GM21360 (cell line): ENCODE data around the gene AP3B2.
"Not testable (repeated sequence)": the region's sequence is repeated elsewhere in the genome, so short reads cannot be mapped to it uniquely, and the experiment has no call there.

Source experiments
- ATAC-seq: cut with Tn5 transposase; IDR thresholded peaks from one replicate; pipeline ENCODE4 v1.9.1; 2021; ENCODE audit warnings: mild to moderate bottlenecking, moderate library complexity; ENCODE audit not compliant: unreplicated experiment

AP3B2 gene

DNA sequence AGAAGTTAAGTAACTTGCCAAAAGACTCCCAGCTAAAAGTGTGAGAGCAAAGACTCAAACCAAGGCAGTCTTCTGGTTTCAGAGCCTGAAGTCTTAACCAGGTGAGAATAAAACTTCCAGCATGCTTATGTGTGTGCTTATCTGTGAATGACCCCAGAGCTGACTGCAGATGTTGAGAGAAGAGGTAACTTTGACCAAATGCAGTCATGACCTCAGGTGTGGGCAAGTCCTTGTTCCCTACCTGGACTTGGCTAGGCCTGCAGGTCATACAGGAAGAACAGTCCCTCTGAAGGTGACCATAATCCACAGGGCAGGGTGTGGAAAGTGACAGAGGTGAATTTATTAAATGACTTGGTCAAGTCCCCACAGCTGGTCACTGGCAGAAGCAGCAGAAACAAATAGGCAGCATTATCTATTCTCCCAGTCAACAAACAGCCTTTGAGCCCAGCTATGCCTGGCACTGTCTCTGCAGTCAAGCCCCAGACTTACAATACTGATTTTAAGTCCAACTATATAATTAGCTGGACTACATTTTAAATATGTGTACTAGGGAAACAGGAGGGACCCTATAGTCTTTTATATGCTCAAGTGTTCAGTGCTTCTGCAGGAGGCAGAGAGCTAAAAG, 59.5 kb downstream of the AP3B2 start:
- no peak for ATAC-seq

GRCh38 chr15:82649226-82649999, 60.3 kb downstream of the AP3B2 start:
- no peak for ATAC-seq

DNA sequence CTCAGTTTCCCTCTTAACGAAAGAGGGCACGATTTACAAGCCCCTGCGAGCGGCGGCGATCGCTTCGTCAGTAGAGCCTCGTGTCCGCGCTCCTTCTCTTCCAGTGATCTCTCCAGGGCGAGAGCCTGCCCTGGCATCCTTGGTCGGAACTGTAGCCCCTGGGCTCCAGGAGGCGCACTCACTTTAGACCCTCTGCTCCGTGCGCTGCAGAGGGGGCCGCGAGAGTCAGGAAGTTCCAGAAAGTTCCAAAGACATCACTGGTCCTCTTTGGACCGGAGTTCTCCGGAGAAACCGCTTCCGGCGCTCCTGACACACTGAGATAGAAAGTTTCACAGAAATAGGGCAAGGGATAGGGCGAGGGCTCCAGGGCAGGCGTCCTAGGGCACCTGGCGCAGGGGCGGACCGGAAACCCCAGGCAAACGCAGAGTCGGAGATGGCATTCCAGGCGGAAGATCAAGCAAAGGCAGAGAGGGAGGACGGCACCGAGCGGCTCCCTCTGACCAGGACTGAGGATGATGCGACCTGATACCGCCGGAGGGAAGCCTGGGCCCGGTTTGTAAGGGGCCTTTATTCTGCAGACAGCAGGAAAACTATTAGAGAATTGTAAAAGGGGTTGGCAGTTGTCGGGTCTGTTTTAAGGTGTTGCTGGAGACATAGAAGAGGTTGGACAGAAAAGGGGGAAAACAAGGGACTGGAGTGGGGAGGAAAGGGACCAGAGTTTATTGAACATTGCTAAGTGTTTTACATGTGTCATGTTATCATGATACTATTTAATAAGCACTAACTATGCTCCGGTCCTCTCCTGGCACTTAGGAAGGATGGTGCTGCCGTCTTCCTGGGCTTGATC, 61.2 kb downstream of the AP3B2 start:
- no peak for ATAC-seq

DNA sequence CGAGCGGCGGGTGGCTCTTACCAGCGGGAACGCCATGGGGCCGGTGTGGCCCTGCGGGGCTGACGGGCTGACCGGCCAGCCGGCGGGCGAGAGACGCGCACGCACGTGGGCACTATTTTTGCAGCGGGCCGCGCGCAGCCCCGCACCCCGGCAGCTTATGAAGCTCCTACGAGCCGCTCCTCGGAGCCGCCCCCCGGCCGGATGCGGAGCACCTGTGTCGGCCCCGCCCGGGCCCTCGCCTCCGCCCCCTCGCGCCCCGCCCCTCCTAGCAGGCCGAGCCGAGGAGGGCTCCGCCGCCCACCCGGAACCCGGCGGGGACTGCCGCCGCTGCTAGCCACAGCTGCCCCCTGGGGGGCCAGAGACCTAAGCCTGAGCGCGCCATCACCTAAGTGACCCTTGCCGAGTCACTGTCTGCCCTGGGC, 61.8 kb downstream of the AP3B2 start:
- ATAC-seq: no peak

- ATAC-seq: no peak
Measured at GRCh38 chr15:82647045-82647834, 62.4 kb downstream of the AP3B2 start, which contains the start of gene CPEB1. TSS of gene CPEB1 (minus strand) at chr15:82647363. CDS start at chr15:82628459, 18,904 bp downstream.

GRCh38 chr15:82646250-82647044, 63.2 kb downstream of the AP3B2 start:
- ATAC-seq: no peak

DNA sequence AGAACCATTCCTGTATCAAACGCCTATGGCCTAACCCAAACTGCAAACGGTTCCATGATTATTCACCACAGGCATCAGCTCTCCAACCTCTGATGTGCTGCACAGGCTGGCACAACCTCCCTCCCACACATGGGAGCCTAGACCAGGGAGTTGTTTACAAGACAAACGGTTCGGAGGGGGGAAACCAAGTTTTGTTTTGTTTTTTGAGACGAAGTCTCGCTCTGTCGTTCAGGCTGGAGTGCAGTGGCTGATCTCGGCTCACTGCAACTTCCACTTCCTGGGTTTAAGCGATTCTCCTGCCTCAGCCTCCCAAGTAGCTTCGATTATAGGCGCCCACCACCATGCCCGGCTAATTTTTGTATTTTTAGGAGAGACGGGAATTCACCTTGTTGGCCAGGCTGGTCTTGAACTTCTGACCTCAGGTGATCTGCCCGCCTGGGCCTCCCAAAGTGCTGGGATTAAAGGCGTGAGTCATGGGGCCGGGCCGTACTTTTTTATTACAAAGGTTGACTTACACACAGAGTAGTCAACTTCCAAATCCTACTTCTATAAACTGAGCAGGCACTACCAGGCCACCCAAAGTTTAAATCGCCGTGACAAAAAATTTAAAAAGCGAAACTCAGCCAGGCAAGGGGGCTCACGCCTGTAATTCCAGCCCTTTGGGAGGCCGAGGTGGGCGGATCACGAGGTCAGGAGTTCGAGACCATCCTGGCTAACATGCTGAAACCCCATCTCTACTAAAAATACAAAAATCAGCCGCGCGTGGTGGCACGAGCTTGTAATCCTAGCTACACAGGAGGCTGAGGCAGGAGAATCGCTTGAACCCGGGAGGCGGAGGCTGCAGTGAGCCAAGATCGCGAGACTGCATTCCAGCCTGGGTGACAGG, 64.5 kb downstream of the AP3B2 start:
- ATAC-seq: not testable (repeated sequence)

GRCh38 chr15:82643992-82644391, 65.7 kb downstream of the AP3B2 start:
- ATAC-seq: no peak

- no peak for ATAC-seq
Measured at GRCh38 chr15:82642656-82643055, 67.0 kb downstream of the AP3B2 start.

DNA sequence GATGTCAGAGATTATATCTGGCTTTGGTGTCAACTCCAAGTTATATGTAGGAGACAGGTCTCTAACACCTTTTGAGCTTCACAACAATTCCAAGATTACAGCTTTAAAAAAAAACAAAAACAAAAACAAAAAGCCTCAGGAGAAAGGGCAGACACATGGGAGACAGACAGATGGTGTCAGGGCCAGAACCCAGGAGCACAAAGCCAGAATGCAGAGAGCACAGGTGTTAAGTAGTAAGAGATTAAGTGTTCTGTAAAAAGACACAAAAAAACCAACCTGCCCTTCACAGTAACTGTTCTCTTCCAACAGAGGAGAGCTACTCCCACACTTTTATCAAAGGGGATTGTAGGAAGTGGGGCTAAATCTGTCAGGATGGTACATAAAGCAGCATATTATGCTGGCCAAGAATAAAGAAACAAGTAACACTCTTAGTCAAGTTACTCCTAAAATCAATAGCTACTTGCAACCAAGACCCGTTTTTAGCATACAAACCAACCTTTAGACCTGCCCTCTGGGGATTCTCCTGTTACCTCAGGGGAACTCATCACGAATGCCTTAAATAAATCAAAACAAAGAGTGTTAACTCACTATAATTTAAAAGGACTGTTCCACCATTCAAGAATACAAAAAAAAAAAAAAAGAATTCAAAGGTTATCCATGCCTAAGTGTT, 68.4 kb downstream of the AP3B2 start:
- no peak for ATAC-seq

GRCh38 chr15:82640672-82641071, 69.0 kb downstream of the AP3B2 start:
- ATAC-seq: no peak

GRCh38 chr15:82635798-82636197, 73.9 kb downstream of the AP3B2 start:
- ATAC-seq: no peak

- ATAC-seq: no peak
Measured at GRCh38 chr15:82630033-82630432, 79.6 kb downstream of the AP3B2 start.

DNA sequence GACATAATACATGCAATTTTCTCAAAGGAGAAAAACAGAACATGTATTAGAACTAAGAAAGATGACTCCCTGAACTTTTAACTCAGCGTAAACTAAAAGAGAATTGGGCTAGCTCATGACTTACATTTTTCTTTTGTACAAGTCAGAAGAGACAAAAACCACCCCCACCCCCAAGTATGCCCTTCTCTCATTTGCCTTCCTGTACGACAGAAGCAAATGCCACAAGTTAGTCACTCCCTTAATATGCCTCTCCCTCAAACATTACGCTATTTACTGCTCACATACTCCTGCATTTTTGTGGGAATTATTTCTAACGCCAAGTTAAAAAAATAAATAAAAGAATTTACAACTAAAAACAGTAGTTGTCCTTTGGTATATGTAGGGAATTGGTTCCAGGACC, 84.5 kb downstream of the AP3B2 start:
- no peak for ATAC-seq

DNA sequence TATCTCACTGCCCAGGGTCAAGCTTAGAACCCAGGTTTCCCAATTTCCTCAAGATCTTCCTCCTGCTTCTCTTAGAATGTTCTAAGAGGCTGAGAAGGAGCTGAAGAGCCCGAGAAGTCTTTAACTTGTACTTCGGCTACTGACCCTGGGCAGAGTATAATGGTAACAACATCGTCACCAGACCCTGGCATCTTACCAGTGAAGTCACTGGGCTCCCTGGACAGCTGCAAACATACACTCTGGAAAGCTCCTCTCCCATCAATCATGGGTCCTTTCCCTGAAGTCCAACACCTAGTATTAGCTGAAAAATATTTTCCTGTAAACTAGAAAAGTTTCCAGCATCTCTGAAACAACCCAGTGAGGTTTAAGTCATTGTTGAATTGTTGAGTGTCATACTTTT, 85.2 kb downstream of the AP3B2 start:
- ATAC-seq: no peak

GRCh38 chr15:82624008-82624407, 85.7 kb downstream of the AP3B2 start:
- ATAC-seq: no peak

GRCh38 chr15:82621970-82622369, 87.7 kb downstream of the AP3B2 start:
- no peak for ATAC-seq

- ATAC-seq: no peak
Measured at GRCh38 chr15:82613747-82614146, 95.9 kb downstream of the AP3B2 start.
